ENCODE results near the gene SLC44A5.
"Not testable (repeated sequence)": the region's sequence is repeated elsewhere in the genome, so short reads cannot be mapped to it uniquely, and the experiment has no call there.

SLC44A5 gene

DNA sequence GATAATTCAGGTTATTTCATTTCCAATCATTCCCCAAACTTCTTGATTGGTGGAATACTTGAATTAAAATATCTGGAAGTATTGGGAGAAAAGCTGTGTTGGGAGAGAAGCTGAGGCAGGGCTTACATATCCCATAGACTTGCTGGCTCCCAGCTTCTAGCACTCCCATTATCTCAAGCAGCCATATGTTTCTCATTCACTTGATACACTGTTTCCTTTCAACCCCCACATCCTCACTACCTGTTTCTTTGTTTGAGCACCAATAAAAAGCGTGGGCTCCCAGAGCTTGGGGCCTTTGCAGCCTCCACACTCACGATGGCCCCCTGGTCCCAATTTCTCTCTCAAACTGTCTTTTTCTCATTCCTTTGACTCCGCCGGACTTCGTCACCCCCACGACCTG, 256.6 kb downstream of the SLC44A5 start:
- not testable (repeated sequence) for DNase-seq

DNA sequence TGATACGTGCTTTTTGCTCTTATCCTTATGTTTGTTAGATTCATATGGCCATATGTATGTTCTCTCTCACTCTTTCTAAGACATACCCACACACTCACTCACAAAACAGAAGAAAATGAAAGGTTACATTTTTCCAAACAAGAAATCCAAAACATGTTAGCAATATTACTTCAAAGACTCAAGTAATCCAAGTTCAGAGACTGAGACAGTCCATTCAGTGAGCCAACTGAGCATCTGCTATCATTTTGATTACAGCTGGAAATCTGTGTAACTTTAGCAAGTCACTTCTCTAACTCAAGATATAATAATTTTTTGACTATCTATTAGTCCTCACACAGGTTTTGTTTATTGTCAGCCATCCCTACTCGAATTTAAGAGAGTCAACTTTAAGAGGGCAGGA, 257.9 kb downstream of the SLC44A5 start:
- no peak for DNase-seq

DNA sequence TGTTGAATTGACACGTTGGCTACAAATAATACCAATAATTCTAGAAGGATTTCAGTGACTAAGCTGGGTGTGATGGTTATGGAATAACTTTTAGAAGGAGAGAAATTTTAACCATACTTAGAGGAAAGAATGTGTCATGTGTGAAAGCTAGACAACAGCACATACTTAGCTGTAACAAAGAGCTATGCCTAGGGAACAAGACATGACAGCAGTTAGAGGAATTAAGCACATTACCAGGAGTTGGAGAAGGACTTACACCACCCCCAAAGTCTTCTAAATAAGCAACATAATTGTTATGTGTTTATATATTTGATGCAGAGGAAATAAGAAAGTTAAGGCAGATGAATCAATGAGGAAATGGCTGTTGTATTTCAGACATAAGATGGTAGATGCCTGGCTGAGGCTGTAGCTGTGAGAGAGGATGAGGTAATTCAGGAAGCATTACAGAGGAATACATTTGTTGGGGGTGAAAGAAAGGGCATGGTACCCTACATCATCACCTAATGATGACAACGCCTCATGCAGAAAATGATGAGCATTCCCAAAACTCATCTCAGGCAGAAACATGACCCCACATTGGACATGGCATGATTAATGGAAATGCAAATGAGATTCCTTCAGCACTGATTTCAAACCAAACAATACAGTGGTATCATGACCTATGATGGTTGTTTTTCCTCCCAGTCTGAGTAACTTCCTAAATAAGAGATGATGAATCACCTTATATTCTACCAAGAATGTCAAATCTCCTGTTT, 265.2 kb downstream of the SLC44A5 start:
- DNase-seq, result no peak

DNA sequence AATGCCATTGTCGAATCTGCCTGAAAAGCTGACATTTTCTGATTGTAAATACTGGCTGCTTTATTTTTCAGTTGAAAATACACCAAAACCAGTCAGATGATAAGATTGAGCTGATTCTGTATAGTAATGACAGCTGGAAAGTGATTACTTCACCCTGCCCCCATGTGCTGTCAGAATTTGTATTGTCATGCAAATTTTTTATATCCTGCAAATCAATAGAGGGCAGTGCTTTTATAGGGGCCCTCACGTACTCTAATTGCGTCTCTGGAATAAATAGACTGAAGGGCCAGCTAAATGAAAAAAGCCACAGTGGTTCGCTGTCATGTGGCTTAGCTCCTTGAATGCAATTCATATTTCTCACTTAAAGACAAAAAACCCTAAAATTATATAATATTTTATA, 268.1 kb downstream of the SLC44A5 start:
- no peak for DNase-seq

DNA sequence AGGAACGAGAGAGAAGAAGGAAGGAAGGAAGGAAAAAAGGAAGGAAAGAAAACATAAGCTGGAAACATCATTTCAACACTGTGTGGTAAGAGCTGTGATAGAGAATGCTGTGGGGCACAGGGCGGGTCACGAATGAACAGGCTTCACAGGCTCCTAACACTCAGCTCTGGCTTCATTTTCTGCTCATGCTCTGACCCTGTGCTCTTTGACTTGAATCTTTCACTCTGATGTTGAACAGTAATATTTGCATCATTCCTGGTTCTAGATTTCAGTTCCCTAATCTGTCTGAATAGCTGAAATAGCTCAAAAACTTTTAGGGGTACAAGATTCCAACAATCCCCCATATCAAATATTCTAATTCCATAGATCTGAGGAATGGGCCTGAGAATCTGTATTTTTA, 269.4 kb downstream of the SLC44A5 start:
- DNase-seq, result no peak

DNA sequence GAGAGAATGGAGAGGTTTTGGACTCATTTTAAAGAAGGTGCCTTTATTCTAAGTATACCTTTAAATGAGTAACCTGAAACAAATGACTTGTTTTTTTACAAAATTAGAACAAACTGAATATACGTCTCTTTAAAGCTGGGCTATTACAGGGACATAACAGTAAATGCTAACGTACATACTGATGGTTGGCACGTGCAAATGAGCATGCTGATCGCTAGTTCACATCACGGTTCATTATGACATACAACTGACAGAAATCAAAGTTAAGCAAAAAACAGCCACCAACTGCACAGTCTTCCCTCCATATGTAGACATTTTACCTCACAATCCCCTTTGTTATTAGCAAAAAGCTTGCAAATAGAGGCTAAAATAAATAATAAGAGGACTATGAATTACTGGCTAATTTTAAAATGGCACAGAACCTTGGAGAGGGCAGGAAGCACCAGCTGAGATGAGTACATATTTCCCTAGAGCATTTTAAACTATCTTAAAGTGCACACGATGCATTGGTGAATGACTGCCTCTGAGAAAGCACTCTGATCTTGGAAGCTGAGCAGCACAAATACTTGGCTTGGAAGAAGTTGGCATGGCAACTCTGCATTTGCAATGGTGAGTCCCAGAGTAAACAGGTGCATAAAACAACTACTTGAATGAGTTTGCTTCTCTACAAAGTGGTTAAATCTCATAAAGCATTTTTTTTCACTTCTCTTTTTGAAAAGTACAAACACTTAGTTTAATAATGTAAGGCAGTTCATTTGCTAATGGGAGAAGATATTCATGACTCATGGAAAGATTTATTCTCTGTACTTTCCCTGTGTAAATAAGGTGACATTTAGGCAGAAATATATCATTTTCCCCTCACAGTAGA, 272.1 kb downstream of the SLC44A5 start:
- no peak for DNase-seq

DNA sequence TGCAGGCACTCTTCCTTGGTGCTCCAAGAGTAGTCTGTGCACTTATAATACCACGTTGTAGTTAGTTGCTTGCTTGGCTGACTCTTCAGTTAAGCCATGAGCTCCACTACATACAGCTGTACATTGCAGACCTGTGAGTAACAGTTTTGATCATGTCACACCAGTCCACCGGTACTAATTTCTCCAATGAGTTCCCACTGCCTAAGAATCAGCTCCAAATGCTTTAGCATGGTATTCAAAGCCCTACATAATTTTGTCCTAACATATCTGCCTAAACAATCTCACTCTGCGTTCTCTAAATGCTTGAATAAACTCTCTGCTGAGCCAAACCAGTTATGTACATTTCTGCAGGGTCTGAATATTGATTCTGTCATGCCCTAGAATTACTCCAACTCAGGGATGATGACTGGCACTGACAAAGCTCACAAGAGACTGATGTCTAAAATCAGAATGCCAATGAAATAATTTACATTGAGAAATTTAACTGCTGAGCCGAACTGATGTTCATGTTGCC, 276.0 kb downstream of the SLC44A5 start:
- DNase-seq, result no peak

DNA sequence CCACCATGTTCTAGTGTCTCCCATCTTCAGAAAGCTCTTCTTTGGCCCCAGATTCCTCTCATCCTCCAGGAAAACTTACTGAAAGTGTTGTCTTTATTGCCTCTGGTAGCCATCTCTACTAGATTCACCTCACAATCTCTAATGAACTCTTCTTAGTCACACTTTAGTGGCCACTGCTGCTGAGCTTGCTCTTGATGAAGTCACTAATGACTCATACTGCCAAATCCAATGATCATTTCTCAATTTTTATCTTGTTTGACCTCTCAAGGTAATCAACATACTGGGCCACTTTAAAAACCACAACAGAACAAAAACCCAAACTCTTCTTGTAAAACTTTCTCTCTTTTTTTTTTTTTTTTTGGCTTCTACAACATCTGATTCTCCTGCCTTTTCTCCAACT, 280.3 kb downstream of the SLC44A5 start:
- no peak for DNase-seq

DNA sequence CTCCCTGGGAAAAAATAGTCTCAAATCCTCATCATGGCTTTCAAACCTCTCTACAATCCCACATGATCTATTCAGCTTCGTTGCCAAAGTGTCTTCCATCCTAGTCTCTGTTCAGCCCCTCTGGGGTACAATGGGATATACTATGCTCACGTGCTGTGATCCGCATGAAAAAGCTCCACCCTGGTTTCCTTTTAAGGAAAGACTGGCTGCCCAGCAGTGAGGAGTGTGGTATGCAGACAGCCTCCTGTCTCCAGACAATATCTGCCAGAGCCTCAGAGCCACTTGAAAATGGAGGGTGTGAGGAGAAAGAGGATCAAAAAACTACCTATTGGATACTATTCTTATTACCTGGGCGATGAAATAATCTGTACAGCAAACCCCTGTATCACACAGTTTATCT, 282.2 kb downstream of the SLC44A5 start:
- no peak for DNase-seq

DNA sequence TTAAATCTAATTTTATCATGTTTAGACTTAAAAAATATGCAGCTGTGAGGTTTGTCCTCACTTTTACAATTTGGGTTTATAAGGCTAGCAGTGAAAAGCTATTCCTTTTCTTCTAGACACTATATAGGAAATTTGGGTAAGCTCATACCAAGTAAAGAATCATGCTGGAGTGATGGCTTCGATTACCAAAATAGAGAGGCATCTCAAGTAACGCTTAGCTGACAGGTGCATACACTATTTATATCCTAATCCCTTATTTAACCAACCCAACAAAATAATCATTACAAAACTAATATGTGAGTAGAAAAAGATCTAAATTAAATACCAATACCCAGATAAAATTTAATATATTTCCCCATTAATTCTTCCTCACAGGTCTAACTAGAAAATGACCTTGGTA, 283.5 kb downstream of the SLC44A5 start:
- no peak for DNase-seq

DNA sequence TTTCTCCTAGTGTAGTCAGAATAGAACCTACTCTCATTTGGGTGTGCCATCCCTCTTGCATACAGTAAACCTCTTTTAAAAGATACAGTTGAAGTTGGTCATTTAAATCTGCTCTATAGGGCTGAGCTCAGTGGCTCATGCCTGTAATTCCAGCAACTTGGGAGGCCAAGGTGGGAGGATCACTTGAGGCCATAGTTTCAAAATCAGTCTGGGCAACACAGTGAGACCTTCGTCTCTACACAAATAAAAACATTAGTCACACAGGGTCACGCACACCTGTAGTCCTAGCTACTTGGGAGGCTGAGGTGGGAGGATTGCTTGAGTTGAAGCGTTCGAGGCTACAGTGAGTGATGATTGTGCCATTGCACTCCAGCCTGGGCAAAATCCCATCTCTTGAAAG, 292.9 kb downstream of the SLC44A5 start:
- no peak for DNase-seq

DNA sequence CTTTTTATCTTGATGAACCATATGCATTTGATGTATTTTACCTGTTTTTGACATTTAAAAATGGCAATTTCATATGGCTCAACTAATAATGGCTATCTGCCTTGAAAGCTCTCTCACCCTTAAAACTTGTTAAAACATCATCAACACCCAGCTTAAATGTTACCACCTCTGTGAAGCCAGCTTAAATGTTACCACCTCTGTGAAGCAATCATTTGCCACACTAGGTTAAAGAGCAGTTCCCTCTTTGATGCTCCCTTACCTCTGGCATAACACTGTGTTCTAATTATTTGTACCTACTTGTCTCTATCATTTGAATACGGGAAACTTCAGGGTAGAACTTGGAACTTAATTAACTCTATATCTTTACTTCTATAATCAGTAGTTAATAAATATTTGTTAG, 294.7 kb downstream of the SLC44A5 start:
- DNase-seq, result no peak

DNA sequence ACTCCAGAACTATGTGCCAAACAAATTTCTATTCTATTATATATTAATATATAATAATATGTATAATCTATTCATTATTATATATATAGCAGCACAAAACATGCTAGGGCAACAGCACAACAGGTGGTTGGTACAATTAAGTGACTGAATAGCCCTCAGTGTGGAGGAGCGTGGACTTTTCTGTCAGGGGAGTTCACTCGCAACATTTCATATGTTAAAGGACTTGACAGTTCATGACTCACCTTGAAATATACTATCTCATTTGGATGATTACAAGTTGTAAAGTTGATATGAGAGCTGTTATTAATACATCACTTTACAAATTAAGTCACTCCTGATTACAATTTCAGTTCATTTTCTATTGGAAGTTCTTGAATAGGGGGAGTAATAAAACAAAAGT, 298.3 kb downstream of the SLC44A5 start:
- DNase-seq, result no peak

DNA sequence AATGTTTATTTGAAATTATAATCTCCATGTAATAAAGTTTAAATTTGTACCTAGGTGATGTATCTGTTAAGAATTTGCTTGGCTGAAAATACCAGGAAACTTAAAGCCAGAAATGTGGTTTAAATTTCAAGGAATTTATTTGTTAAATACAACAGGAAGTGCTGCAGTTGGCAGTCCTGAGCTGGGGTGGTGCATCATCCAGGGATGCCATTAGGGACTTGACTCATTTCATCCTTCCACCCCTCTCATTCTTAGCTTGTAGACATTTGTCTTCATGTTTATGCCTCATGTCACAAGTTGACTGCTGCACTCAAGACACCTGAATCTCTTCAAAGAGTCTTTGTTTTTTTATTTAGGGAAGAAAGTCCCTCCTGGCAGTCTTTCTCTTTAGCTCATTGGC, 300.8 kb downstream of the SLC44A5 start:
- no peak for DNase-seq

DNA sequence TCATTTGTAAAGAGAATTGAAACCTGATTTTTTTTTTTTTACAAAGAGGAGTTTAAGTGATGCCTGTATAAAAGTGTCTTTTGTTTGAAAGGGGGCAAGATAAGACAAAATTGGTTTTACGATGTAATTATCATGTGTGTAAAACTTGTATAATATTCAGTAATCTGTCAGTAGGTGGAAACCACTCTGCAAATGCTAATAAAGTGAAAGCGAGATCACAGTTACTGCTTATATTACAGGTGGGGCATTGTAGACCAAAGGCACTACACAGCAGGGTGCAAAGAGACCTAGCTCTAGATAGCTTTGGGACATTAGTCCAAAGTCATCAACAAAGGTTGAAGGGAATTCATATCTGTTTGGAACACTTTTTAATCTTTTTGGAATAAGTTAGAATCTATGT, 302.5 kb downstream of the SLC44A5 start:
- DNase-seq, result no peak

DNA sequence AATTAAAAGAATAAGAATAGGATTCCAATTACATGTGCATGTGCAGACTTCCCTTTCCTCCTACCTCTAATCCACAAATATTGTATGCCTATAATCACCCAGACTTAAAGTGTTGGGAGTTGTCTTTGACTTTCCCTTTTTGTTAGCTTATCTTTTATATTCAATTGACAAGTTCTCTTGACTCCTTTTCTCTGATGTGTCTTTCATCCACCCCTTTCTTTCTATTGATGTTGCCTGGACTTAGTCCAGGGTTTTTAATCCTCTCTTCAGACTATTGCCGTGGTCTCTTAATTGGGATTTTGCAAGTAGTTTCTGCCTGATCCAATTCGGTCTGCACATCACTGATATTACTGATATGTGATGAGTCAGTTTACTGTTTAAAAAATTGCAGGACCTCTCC, 305.9 kb downstream of the SLC44A5 start:
- no peak for DNase-seq

DNA sequence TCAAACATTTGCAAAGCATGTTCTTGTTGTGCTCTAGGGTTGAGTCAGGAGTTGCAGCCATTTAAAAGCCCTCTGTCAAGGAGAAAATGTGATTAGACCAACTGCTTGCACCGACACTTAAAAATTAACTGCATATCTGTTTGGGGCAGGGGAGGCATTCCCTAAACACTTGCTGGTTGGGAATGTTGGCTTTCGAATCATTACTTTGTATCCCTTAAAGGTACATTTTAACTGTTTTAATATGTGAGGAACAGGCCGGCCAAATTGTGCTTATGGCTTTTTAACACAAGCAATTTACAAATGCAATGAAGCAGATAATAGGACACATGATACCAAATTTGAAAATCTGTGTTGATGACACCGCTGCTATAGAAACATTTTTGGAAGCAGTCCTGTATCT, 317.6 kb downstream of the SLC44A5 start:
- no peak for DNase-seq

DNA sequence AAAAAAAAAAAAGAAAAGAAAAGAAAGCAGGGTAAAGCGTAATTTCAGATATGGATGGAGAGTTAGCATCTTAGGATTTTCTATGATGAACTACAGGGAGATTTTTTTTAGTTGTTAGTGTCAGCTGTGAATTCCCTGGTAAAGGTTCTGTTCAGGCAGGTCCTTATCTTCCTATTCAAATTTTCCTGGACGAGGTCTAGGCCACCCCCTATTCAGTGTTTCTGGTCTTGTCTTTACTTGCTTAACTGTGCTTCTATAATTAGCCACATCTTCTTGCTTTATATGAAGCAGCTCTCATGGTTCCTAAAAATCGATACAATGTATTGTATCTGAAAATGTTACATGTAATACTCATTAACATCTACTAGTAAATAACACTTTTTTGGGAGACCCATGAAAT, 318.9 kb downstream of the SLC44A5 start:
- no peak for DNase-seq

DNA sequence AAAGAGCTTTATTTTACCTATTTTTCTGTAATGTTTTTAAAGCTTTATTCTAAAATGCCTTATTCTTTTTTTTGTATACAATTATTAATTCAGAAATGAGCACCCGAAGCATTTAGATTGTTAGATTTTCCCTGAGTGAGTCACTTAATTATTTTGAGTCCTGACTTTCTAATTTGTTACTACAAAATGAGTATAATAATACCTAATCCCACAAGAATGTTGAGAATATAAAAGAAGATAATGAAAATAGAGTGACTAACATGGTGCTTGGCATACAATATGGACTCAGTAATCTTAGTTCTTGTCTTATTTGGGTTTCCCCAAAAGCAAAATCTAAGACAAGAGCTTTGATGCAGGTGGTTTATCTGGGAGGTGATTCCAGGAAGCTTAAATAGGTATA, 334.5 kb downstream of the SLC44A5 start:
- no peak for DNase-seq

DNA sequence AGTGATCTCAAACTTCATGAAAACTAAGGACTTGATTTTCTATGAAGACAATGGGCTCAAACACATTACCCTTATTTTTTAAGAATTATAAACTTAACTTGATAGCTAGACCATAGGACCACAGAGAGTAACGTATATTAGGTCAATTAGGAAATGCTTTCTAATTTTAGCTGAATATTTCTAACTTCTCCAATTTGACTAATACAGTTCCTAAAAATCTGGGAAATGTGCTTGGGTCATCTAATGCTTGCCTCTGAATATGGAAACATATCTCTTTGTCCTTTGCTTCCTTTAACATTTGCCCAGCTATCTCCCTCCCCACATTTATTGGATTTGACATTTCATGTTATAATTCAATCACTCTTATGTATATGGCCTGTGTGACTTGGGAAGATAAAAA, 335.3 kb downstream of the SLC44A5 start:
- DNase-seq, result no peak

DNA sequence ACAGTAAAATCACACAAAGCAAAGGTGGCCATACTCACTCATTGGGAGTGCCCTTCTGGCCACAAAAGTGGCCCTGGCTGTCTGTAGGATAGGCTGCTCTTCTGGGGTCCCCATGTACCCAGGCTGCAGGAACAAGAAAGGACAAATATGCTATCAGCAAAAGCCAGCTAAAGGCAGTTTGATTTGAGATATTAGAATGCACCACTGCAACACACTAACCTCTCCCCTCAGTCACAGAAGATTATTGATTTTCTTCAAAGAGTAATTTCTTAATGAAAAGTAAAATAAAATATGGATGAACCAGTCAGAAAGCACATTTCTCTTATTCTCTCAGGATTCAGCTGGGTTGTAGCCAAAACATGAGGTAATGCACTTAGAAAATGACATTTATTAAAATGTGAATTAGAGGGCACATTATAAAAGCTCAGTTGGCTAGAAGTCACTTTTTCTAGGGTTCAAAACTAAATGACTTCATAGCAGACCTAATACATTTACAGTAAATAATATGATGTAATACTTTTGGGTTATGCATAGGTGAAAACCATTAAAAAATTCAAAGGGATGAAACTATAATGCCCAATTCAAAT, 335.9 kb downstream of the SLC44A5 start:
- DNase-seq, result no peak

DNA sequence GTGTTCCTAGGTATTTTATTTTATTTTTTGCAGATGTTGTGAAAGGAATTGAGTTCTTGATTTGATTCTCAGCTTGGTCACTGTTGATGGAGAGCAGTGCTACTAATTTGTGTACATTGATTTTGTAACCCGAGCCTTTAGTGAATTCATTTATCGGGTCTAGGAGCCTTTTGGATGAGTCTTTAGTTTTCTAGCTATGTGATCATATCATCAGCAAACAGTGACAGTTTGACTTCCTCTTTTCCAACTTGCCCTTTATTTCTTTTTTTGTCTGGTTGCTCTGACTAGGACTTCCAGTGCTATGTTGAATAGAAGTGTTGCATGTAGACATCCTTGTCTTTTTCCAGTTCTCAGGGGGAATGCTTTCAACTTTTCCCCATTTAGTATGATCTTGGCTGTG, 337.8 kb downstream of the SLC44A5 start:
- DNase-seq, result no peak

DNA sequence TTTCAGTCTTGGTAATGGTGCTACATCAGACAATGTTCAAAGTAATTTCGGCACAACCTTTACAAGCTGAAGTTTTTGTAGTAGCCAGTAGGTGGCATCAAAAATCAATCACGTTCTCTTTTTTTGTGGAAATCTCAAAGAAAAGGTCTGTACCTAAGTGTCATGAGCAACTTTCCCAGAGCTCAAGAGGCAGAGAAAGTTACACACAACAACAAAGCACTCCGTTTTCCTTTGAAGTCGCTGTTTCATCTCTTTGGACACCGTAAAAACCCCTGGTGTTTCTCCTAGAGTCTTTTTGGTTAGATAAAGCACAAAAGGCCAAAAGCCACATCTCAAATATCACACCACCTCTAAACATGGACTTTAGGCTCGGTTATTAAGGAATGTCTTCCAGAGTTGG, 345.1 kb downstream of the SLC44A5 start:
- peak; percentile 34 for DNase-seq

DNA sequence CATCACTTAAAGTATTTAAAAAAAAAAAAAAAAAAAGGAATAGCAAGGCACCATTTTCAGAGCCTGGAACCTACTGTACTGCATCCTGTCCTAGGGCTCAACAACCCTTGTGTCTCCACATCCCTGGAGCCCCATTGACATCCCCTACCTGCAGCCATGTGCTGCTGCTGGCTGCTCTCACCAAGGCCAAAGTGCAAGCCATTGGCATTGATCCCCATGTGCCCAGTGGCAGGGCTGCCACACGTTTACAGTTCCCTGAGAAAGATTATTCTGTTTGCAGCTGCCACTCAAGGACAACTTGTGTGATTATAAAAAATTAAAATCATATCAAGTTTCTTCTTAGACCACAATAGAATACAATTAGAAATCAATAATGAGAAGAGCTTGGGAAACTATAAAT, 346.8 kb downstream of the SLC44A5 start:
- DNase-seq, result no peak
